Uterus (tissue), 4 donors: ENCODE results near the gene RGSL1. TPM values are rescaled to one million over a fixed set of nuclear protein-coding genes. Genes with fewer than 3 reads are reported as not detected.

ENCODE experiments used
- DNase-seq, 2 donors: peaks; one replicate each; pipeline ENCODE4 v3.0.0-alpha.2; 2019 to 2020
- H3K27ac ChIP-seq, 2 donors: fragments of 200-600 bp; sonication (generic); 1 replicate in 1 of 2; 2 replicates in 1 of 2; pipeline ENCODE4 v1.5.1; 2016 to 2018
- H3K27me3 ChIP-seq, 2 donors: fragments of 200-600 bp; sonication (generic); one replicate each; pipeline ENCODE4 v1.5.1; 2018 to 2019; ENCODE audit warnings: control low read depth in 1 of 2
- H3K36me3 ChIP-seq, 2 donors: fragments of 200-600 bp; sonication (generic); one replicate each; pipeline ENCODE4 v1.5.1; 2019; ENCODE audit warnings: control low read depth in 1 of 2
- H3K4me1 ChIP-seq, 2 donors: fragments of 200-600 bp; sonication (generic); one replicate each; pipeline ENCODE4 v1.5.1; 2018 to 2019; ENCODE audit warnings: control low read depth in 1 of 2
- H3K4me3 ChIP-seq, 2 donors: fragments of 200-600 bp; sonication (generic); 1 replicate in 1 of 2; 2 replicates in 1 of 2; pipeline ENCODE4 v1.5.1; 2018 to 2019; ENCODE audit warnings: mild to moderate bottlenecking in 1 of 2
- H3K9me3 ChIP-seq, 2 donors: fragments of 200-600 bp; sonication (generic); one replicate each; pipeline ENCODE4 v1.5.1; 2019; ENCODE audit warnings: control low read depth in 1 of 2
- CTCF ChIP-seq, 4 experiments: fragments of 200-600 bp in 2 of 4; fragments of 450-650 bp in 2 of 4; sonication (generic) in 2 of 4; IDR thresholded peaks; one replicate each; pipeline ENCODE4 v1.5.1; 2016 to 2019; ENCODE audit warnings: antibody characterized with exemption in 4 of 4, mild to moderate bottlenecking in 2 of 4, moderate library complexity in 1 of 4
- POLR2A ChIP-seq, 2 donors: fragments of 450-650 bp; IDR thresholded peaks; one replicate each; pipeline ENCODE4 v1.6.1; 2016; ENCODE audit warnings: antibody characterized with exemption in 2 of 2, mild to moderate bottlenecking in 1 of 2, moderate library complexity in 1 of 2
- intact Hi-C: fragments of 100-400 bp; cut with DNase I; formaldehyde crosslinking; loops from one replicate; pipeline ENCODE4 v1.15.1; 2023; ENCODE audit warnings: low total_unique reads
- total RNA-seq, 4 donors: library from RNA; depleted of rRNA in 3 of 4; stranded (reverse); fragments of >200 nt in 3 of 4; gene quantifications; one replicate each; pipeline versions ENCODE4 v1.1.0 to v1.2.4, GENCODE V29; 2014 to 2023
- donor health status: DM: yes; HTN: yes; CAD: no.

RGSL1 gene
- total RNA-seq, 4 donors from 2014 or later, result not detected

- Histone ChIP-seq H3K27me3 (no peaks in the 10 kb centered on the region), H3K9me3 (no peaks in the 10 kb centered on the region), H3K27ac (no peak overlapping the region), H3K36me3 (no peaks in the 10 kb centered on the region), H3K4me1 (no peaks in the 10 kb centered on the region), H3K4me3 (no peak overlapping the region)
- DNase-seq, result no peak
- intact Hi-C loops, result no loop called here
- no peak for TF ChIP-seq POLR2A (IDR thresholded peaks at IDR 0.05)
- no peak for TF ChIP-seq CTCF (IDR thresholded peaks at IDR 0.05)
Observed at GRCh38 chr1:182459949-182460348, 10.0 kb downstream of the RGSL1 start.

- no peaks in the 10 kb centered on the region for H3K27me3 ChIP-seq
- TF ChIP-seq POLR2A (IDR thresholded peaks at IDR 0.05), result no peak
- no peak for TF ChIP-seq CTCF (IDR thresholded peaks at IDR 0.05)
- no peak overlapping the region for H3K4me3 ChIP-seq
- intact Hi-C loops, result no loop called here
- H3K36me3 ChIP-seq, result no peaks in the 10 kb centered on the region
- H3K9me3 ChIP-seq, result no peaks in the 10 kb centered on the region
- DNase-seq, result no peak
- no peak overlapping the region for H3K27ac ChIP-seq
- H3K4me1 ChIP-seq, result no peaks in the 10 kb centered on the region
Observed at GRCh38 chr1:182460550-182460951, 10.6 kb downstream of the RGSL1 start.

DNA sequence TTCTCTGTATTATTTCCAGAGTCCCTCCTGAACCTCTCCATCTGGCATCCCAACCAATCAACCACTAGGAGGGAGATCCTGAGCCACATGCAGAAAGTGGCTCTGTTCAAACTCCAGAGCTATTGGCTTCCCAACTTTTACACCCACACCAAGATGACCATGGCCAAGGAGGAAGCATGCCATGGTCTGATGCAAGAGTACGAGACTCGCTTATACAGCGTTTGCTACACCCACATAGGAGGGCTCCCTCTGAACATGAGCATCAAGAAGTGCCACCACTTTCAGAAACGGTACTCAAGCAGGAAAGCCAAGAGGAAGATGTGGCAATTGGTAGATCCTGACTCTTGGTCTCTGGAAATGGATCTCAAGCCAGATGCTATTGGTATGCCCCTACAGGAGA is 23.6 kb downstream of the RGSL1 start:
- no peaks in the 10 kb centered on the region for H3K4me1 ChIP-seq
- no peak for TF ChIP-seq CTCF (IDR thresholded peaks at IDR 0.05)
- no peak for TF ChIP-seq POLR2A (IDR thresholded peaks at IDR 0.05)
- H3K9me3 ChIP-seq, result no peaks in the 10 kb centered on the region
- no peaks in the 10 kb centered on the region for H3K27me3 ChIP-seq
- intact Hi-C loops, result no loop called here
- no peak overlapping the region for H3K27ac ChIP-seq
- no peak overlapping the region for H3K4me3 ChIP-seq
- no peaks in the 10 kb centered on the region for H3K36me3 ChIP-seq
- no peak for DNase-seq

- TF ChIP-seq CTCF (IDR thresholded peaks at IDR 0.05) (no peak), POLR2A (IDR thresholded peaks at IDR 0.05) (no peak)
- Histone ChIP-seq H3K36me3 (no peaks in the 10 kb centered on the region), H3K4me1 (no peaks in the 10 kb centered on the region), H3K27ac (no peak overlapping the region), H3K4me3 (no peak overlapping the region), H3K27me3 (peaks cover 0 to 7% of the 10 kb centered on the region in 2 donors), H3K9me3 (no peaks in the 10 kb centered on the region)
- intact Hi-C loops, result no loop called here
- no peak for DNase-seq
Observed at GRCh38 chr1:182476625-182477024, 26.7 kb downstream of the RGSL1 start.

DNA sequence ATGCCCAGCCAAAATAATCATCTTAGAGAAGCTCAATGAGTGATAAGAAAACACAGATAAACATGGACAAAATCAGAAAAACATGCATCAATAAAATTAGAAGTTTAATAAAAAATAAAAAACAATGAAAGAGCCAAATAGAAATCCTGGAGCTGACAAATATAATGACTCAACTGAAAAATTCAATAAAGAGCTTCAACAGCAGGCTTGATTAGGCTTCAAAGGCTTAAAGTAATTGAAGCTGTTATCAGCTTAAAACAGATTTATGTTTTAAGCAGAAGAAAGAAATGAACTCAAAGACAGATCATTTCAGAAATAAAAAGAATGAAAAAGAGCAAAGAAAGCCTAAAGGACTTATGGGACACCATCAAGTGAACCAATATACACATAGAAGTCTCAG is 28.3 kb downstream of the RGSL1 start:
- Histone ChIP-seq H3K9me3 (no peaks in the 10 kb centered on the region), H3K4me1 (no peaks in the 10 kb centered on the region), H3K27ac (no peak overlapping the region), H3K27me3 (peaks cover 0 to 7% of the 10 kb centered on the region in 2 donors), H3K4me3 (no peak overlapping the region), H3K36me3 (no peaks in the 10 kb centered on the region)
- intact Hi-C loops, result no loop called here
- TF ChIP-seq CTCF (IDR thresholded peaks at IDR 0.05) (no peak), POLR2A (IDR thresholded peaks at IDR 0.05) (no peak)
- DNase-seq, result no peak
